GM12878 (cell line): ENCODE results near the gene EPHA5. TPM values are rescaled to one million over a fixed set of nuclear protein-coding genes. Genes with fewer than 3 reads are reported as not detected.

Experiments used
- ATAC-seq: fragments of 200-7000 bp; cut with Tn5 transposase; 3 replicates; pipeline ENCODE4 v1.9.1; 2020; ENCODE audit warnings: mild to moderate bottlenecking, moderate library complexity
- BruUV-seq: library from RNA; stranded (reverse); fragments of 400-500 nt; replicated peaks from 2 replicates; lab custom pipeline; 2021; lab: Mats Ljungman, UMichigan
- CTCF ChIA-PET: fragments of 300-600 bp; sonication (Branson Sonifier 250); formaldehyde crosslinking; extraction: SDS; loops from one replicate; lab custom pipeline; 2021; ENCODE audit warnings: inconsistent platforms; lab: Yijun Ruan, JAX
- POLR2A ChIA-PET: fragments of 350-600 bp; formaldehyde crosslinking; extraction: SDS; loops from one replicate; lab custom pipeline; 2021; ENCODE audit warnings: inconsistent platforms; lab: Charles Lee
- RAD21 ChIA-PET: fragments of 300-600 bp; sonication (Branson Sonifier 250); formaldehyde crosslinking; loops from one replicate; lab custom pipeline; 2023; ENCODE audit warnings: antibody characterized with exemption; ENCODE audit not compliant: unreplicated experiment; lab: Charles Lee
- SMC1A ChIA-PET: fragments of 300-600 bp; sonication (Branson Sonifier 250); formaldehyde crosslinking; loops from one replicate; lab custom pipeline; 2023; ENCODE audit not compliant: unreplicated experiment, uncharacterized antibody; lab: Charles Lee
- DNase-seq: peaks from one replicate; pipeline ENCODE4 v3.0.0-alpha.2; 2011; ENCODE audit warnings: low read depth, low spot score
- FAIRE-seq: peaks from 3 replicates; lab custom pipeline; 2011; peaks lifted over from hg19 to GRCh38; lab: Jason Lieb, UNC
- H2AFZ ChIP-seq: 2 replicates; pipeline ENCODE4 v1.6.0; 2011; ENCODE audit warnings: low read depth, low read length, control low read depth; ENCODE audit not compliant: control insufficient read depth
- H3K27ac ChIP-seq: 2 replicates; pipeline ENCODE4 v1.5.1; 2011; ENCODE audit warnings: control low read depth; ENCODE audit not compliant: control insufficient read depth, insufficient read depth
- H3K27me3 ChIP-seq, 2 experiments: replicated peaks in 1 of 2; 2 replicates each; pipeline versions ENCODE4 v1.6.0 to v1.6.1; 2011; ENCODE audit warnings: low read length in 1 of 2; ENCODE audit not compliant: control insufficient read depth in 2 of 2, insufficient read depth in 2 of 2
- H3K36me3 ChIP-seq, 2 experiments: 2 replicates each; pipeline ENCODE4 v1.5.1; 2011; ENCODE audit warnings: low read length in 1 of 2; ENCODE audit not compliant: control insufficient read depth in 2 of 2, insufficient read depth in 2 of 2
- H3K4me1 ChIP-seq: 2 replicates; pipeline ENCODE4 v1.6.1; 2011; ENCODE audit warnings: mild to moderate bottlenecking, low read length, moderate library complexity, mixed read lengths; ENCODE audit not compliant: control insufficient read depth, insufficient read depth
- H3K4me2 ChIP-seq: 2 replicates; pipeline ENCODE4 v1.6.0; 2011; ENCODE audit warnings: control low read depth; ENCODE audit not compliant: control insufficient read depth, insufficient read depth
- H3K4me3 ChIP-seq: fragments of 200-600 bp; sonication (generic); 2 replicates; pipeline ENCODE4 v1.5.1; 2016
- H3K79me2 ChIP-seq: 2 replicates; pipeline ENCODE4 v1.6.0; 2011; ENCODE audit warnings: low read length; ENCODE audit not compliant: control insufficient read depth, insufficient read depth
- H3K9ac ChIP-seq: 2 replicates; pipeline ENCODE4 v1.8.0; 2011; ENCODE audit warnings: low read length, control low read depth, mixed read lengths; ENCODE audit not compliant: control insufficient read depth, insufficient read depth
- H3K9me3 ChIP-seq: replicated peaks from 3 replicates; pipeline ENCODE4 v1.5.1; 2011; ENCODE audit warnings: mild to moderate bottlenecking, low read length; ENCODE audit not compliant: control insufficient read depth, insufficient read depth
- H4K20me1 ChIP-seq: 2 replicates; pipeline ENCODE4 v1.6.0; 2011; ENCODE audit not compliant: control insufficient read depth, insufficient read depth
- BACH1 ChIP-seq: fragments of 450-650 bp; IDR thresholded peaks from 2 replicates; pipeline ENCODE4 v1.6.1; 2017; ENCODE audit warnings: mild to moderate bottlenecking, borderline replicate concordance
- CBX5 ChIP-seq: sonication (generic); IDR thresholded peaks from 2 replicates; pipeline ENCODE4 v1.6.1; 2016; ENCODE audit warnings: low read depth, moderate library complexity, mild to moderate bottlenecking, inconsistent platforms
- EGR1 ChIP-seq, 2 experiments: IDR thresholded peaks; 1 replicate in 1 of 2; 2 replicates in 1 of 2; pipeline ENCODE4 v1.6.1; 2011 to 2012; ENCODE audit warnings: low read depth in 2 of 2, low read length in 2 of 2, borderline replicate concordance in 1 of 2, mild to moderate bottlenecking in 1 of 2, moderate library complexity in 1 of 2
- IKZF2 ChIP-seq, 2 experiments: fragments of 450-650 bp; IDR thresholded peaks; 2 replicates each; pipeline ENCODE4 v1.6.1; 2017; ENCODE audit warnings: mild to moderate bottlenecking in 2 of 2, moderate library complexity in 2 of 2
- KAT2A ChIP-seq: conservative IDR thresholded peaks from 2 replicates; pipeline ENCODE4 v1.6.1; 2011; ENCODE audit warnings: low read depth, low read length; ENCODE audit not compliant: control insufficient read depth
- KDM1A ChIP-seq: fragments of 200-600 bp; sonication (generic); IDR thresholded peaks from 2 replicates; pipeline ENCODE4 v1.6.1; 2016; ENCODE audit warnings: borderline replicate concordance
- NBN ChIP-seq: fragments of 450-650 bp; IDR thresholded peaks from 2 replicates; pipeline ENCODE4 v1.6.1; 2016
- NFXL1 ChIP-seq: fragments of 450-650 bp; IDR thresholded peaks from 2 replicates; pipeline ENCODE4 v1.6.1; 2017; ENCODE audit warnings: antibody characterized with exemption, mild to moderate bottlenecking, borderline replicate concordance
- RCOR1 ChIP-seq: conservative IDR thresholded peaks from 2 replicates; pipeline ENCODE4 v1.6.1; 2012; ENCODE audit warnings: low read depth, low read length, improper control_type of control experiment
- RELA ChIP-seq: fragments of 450-650 bp; IDR thresholded peaks from 2 replicates; pipeline ENCODE4 v1.8.0; 2014; ENCODE audit warnings: borderline replicate concordance; ENCODE audit not compliant: partially characterized antibody
- SP1 ChIP-seq: IDR thresholded peaks from one replicate; pipeline ENCODE4 v1.6.1; 2011; ENCODE audit warnings: low read depth, low read length
- SRF ChIP-seq, 2 experiments: IDR thresholded peaks; 2 replicates each; pipeline ENCODE4 v1.6.1; 2011; ENCODE audit warnings: low read depth in 2 of 2, low read length in 2 of 2, mild to moderate bottlenecking in 1 of 2, moderate library complexity in 1 of 2
- WGBS: methylation state at CpG from one replicate; pipeline ENCODE4 v1.1.6; 2016; ENCODE audit warnings: low lambda C conversion rate; ENCODE audit not compliant: insufficient replicate concordance, insufficient coverage; ENCODE audit errors: missing lambda C conversion rate; 5-methylcytosine and 5-hydroxymethylcytosine counted together
- in situ Hi-C: fragments of 300-500 bp; cut with MboI; formaldehyde crosslinking; loops from 9 replicates; pipeline ENCODE4 v1.14.3; 2018; ENCODE audit warnings: mixed read lengths
- intact Hi-C: fragments of 100-400 bp; cut with micrococcal nuclease; formaldehyde crosslinking; loops from one replicate; pipeline ENCODE4 v1.14.2; 2022; ENCODE audit not compliant: unreplicated experiment
- polyA plus RNA-seq, 11 experiments: library from polyadenylated mRNA; depleted of rRNA in 4 of 11; unstranded in 6 of 11; stranded (reverse) in 5 of 11; fragments of >200 nt; fragmentation: Nextera tagmentation in 4 of 11; fragmentation: Illumina TruSeq in 1 of 11; extraction: Ambion mirVana in 4 of 11; extraction: Trizol in 1 of 11; gene quantifications; 1 replicate in 1 of 11; 2 replicates in 10 of 11; pipeline versions ENCODE4 v1.2.1 to v1.2.3, GENCODE V29; 2011 to 2016; ENCODE audit warnings: inconsistent platforms in 2 of 11, missing spikeins in 2 of 11, low read depth in 1 of 11
- total RNA-seq, 4 experiments: library from RNA; depleted of rRNA in 3 of 4; stranded (reverse); fragments of >200 nt in 3 of 4; fragmentation: Illumina TruSeq in 1 of 4; extraction: Trizol in 1 of 4; gene quantifications; 2 replicates each; pipeline versions ENCODE4 v1.2.1 to v1.2.3, GENCODE V29; 2013 to 2021
- TF ChIP-seq, protein P1 (sequence below): IDR thresholded peaks from 2 replicates; pipeline ENCODE4 v1.6.1; 2012; ENCODE audit warnings: low read length, inconsistent platforms
- TF ChIP-seq, protein P2 (sequence below): fragments of 450-650 bp; formaldehyde crosslinking; IDR thresholded peaks from 2 replicates; pipeline ENCODE4 v1.4.0; 2020; ENCODE audit warnings: mild to moderate bottlenecking, moderate library complexity

Gene EPHA5
- total and polyA plus RNA-seq, 10 of the 15 experiments (the other 5 are each of a cell fraction or from before 2014, with no cell fraction given): not detected

DNA sequence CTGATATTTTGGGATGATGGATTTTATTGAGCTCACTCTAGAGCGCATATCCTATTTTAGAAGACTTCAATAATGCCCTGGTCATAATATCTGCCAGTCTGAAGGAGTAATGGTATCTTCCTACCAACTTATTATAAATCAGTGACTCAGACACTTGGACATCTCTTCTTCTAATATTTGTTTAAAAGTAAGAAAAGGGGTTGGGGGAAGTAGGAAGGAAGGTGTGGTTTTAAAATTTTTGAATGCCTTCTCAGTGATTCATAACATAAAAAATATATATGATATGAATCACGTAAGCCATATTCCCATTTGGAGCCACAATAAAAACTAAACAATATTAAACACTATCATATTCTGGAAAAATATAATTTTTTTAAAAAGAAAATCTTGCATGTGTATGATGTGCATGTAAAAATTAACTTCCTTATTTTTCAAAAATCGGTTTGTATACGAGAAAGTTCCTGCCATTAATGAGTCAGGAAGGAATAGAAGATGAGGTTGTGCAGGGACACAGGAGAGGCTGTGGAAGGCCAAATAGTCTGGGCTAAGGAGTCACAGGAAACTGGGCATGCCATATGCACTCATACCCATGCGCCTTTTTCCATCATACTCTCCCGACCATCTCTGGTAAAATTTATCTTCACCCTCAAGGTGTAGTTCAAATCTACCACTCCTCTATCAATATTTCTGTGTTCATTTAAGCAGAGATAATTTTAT, 286.5 kb downstream of the EPHA5 start:
- SMC1A ChIA-PET: no interaction called here
- ATAC-seq: no peak
- H3K4me3 ChIP-seq: no peak overlapping the region
- CTCF ChIA-PET: no interaction called here
- no TSS peak for BruUV-seq
- TF ChIP-seq RELA (no peak), BACH1 (no peak), RCOR1 (no peak), NBN (no peak), NFXL1 (no peak), EGR1 (IDR thresholded peaks at IDR 0.05; ENCODE audit: borderline replicate concordance in 1 of 2, low read depth in 2 of 2, low read length in 2 of 2) (no peak), CBX5 (no peak), KAT2A (no peak), IKZF2 (IDR thresholded peaks at IDR 0.05) (no peak), KDM1A (no peak), SP1 (no peak), SRF (IDR thresholded peaks at IDR 0.05; ENCODE audit: low read depth in 2 of 2, low read length in 2 of 2) (no peak)
- TF ChIP-seq, protein P1, sequence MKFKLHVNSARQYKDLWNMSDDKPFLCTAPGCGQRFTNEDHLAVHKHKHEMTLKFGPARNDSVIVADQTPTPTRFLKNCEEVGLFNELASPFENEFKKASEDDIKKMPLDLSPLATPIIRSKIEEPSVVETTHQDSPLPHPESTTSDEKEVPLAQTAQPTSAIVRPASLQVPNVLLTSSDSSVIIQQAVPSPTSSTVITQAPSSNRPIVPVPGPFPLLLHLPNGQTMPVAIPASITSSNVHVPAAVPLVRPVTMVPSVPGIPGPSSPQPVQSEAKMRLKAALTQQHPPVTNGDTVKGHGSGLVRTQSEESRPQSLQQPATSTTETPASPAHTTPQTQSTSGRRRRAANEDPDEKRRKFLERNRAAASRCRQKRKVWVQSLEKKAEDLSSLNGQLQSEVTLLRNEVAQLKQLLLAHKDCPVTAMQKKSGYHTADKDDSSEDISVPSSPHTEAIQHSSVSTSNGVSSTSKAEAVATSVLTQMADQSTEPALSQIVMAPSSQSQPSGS: no peak
- TF ChIP-seq, protein P2, sequence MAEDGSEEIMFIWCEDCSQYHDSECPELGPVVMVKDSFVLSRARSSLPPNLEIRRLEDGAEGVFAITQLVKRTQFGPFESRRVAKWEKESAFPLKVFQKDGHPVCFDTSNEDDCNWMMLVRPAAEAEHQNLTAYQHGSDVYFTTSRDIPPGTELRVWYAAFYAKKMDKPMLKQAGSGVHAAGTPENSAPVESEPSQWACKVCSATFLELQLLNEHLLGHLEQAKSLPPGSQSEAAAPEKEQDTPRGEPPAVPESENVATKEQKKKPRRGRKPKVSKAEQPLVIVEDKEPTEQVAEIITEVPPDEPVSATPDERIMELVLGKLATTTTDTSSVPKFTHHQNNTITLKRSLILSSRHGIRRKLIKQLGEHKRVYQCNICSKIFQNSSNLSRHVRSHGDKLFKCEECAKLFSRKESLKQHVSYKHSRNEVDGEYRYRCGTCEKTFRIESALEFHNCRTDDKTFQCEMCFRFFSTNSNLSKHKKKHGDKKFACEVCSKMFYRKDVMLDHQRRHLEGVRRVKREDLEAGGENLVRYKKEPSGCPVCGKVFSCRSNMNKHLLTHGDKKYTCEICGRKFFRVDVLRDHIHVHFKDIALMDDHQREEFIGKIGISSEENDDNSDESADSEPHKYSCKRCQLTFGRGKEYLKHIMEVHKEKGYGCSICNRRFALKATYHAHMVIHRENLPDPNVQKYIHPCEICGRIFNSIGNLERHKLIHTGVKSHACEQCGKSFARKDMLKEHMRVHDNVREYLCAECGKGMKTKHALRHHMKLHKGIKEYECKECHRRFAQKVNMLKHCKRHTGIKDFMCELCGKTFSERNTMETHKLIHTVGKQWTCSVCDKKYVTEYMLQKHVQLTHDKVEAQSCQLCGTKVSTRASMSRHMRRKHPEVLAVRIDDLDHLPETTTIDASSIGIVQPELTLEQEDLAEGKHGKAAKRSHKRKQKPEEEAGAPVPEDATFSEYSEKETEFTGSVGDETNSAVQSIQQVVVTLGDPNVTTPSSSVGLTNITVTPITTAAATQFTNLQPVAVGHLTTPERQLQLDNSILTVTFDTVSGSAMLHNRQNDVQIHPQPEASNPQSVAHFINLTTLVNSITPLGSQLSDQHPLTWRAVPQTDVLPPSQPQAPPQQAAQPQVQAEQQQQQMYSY (CRISPR knock-in tag): no peak
- 38% methylated on average over 6 of the region's 6 CpGs for WGBS
- H3K36me3 ChIP-seq: no peaks in the 10 kb centered on the region
- RAD21 ChIA-PET: no interaction called here
- no peak overlapping the region for H3K27ac ChIP-seq
- no peaks in the 10 kb centered on the region for H3K9me3 ChIP-seq
- DNase-seq: no peak
- no peak overlapping the region for H2AFZ ChIP-seq
- POLR2A ChIA-PET: no interaction called here
- no peak for FAIRE-seq
- no peaks in the 10 kb centered on the region for H3K4me1 ChIP-seq
- no peak overlapping the region for H3K9ac ChIP-seq
- no peaks in the 10 kb centered on the region for H3K79me2 ChIP-seq
- H4K20me1 ChIP-seq: no peaks in the 10 kb centered on the region
- intact Hi-C loops: no loop called here
- H3K4me2 ChIP-seq: no peak overlapping the region
- in situ Hi-C loops: no loop called here
- H3K27me3 ChIP-seq: no peaks in the 10 kb centered on the region
